Nephron progenitor cell (in vitro differentiated cells): Measurements from ENCODE around the gene PILRA.

ENCODE experiments used
- DNase-seq: peaks from one replicate; pipeline ENCODE4 v3.0.0; 2021
- H3K27ac Mint-ChIP-seq: 2 replicates; pipeline ENCODE4 v1.8.0; 2021; ENCODE audit warnings: mild to moderate bottlenecking, moderate library complexity, mixed read lengths
- H3K27me3 Mint-ChIP-seq: 2 replicates; pipeline ENCODE4 v1.8.0; 2021; ENCODE audit warnings: mild to moderate bottlenecking, low read depth, mixed read lengths; ENCODE audit not compliant: poor library complexity
- H3K36me3 Mint-ChIP-seq: 2 replicates; pipeline ENCODE4 v1.8.0; 2021; ENCODE audit warnings: low read depth, mixed read lengths
- H3K4me1 Mint-ChIP-seq: 2 replicates; pipeline ENCODE4 v1.8.0; 2021; ENCODE audit warnings: mixed read lengths
- H3K4me3 Mint-ChIP-seq: 2 replicates; pipeline ENCODE4 v1.8.0; 2021; ENCODE audit warnings: mild to moderate bottlenecking, moderate library complexity, mixed read lengths
- H3K9me3 Mint-ChIP-seq: 2 replicates; pipeline ENCODE4 v1.8.0; 2021; ENCODE audit warnings: mild to moderate bottlenecking, moderate library complexity, mixed read lengths
- CTCF ChIP-seq: fragments of 200-600 bp; sonication (generic); IDR thresholded peaks from 2 replicates; pipeline ENCODE4 v1.5.0; 2021; ENCODE audit warnings: antibody characterized with exemption

The PILRA gene

GRCh38 chr7:100367251-100367620 is 6.1 kb upstream of the PILRA start:
- TF ChIP-seq CTCF: no peak
- no peaks in the 10 kb centered on the region for H3K9me3 Mint-ChIP-seq
- H3K4me1 Mint-ChIP-seq: peaks cover 19% of the 10 kb centered on the region
- no peak for DNase-seq
- H3K4me3 Mint-ChIP-seq: no peak overlapping the region
- H3K27ac Mint-ChIP-seq: peak overlapping the region; percentile 12
- no peaks in the 10 kb centered on the region for H3K27me3 Mint-ChIP-seq
- H3K36me3 Mint-ChIP-seq: peaks cover 42% of the 10 kb centered on the region

- Mint-ChIP-seq H3K36me3 (peaks cover 34% of the 10 kb centered on the region), H3K4me3 (no peak overlapping the region)
Measured at GRCh38 chr7:100367676-100368613, 5.3 kb upstream of the PILRA start.

GRCh38 chr7:100369105-100369504 is 4.2 kb upstream of the PILRA start:
- Mint-ChIP-seq H3K36me3 (peaks cover 23% of the 10 kb centered on the region), H3K9me3 (no peaks in the 10 kb centered on the region), H3K4me3 (no peak overlapping the region), H3K4me1 (peaks cover 28% of the 10 kb centered on the region), H3K27ac (peak overlapping the region; percentile 90), H3K27me3 (no peaks in the 10 kb centered on the region)
- DNase-seq: no peak
- TF ChIP-seq CTCF: no peak

More at GRCh38 chr7:100367676-100368613, 5.3 kb upstream of the PILRA start:
- Mint-ChIP-seq H3K27ac (peak overlapping the region; percentile 90), H3K4me1 (peaks cover 24% of the 10 kb centered on the region), H3K27me3 (no peaks in the 10 kb centered on the region), H3K9me3 (no peaks in the 10 kb centered on the region)
- DNase-seq: no peak
- no peak for TF ChIP-seq CTCF

- H3K27me3 Mint-ChIP-seq: no peaks in the 10 kb centered on the region
- DNase-seq: no peak
- H3K9me3 Mint-ChIP-seq: no peaks in the 10 kb centered on the region
- peaks cover 13% of the 10 kb centered on the region for H3K36me3 Mint-ChIP-seq
- peaks cover 40% of the 10 kb centered on the region for H3K4me1 Mint-ChIP-seq
- no peak for TF ChIP-seq CTCF
- no peak overlapping the region for H3K27ac Mint-ChIP-seq
- no peak overlapping the region for H3K4me3 Mint-ChIP-seq
Measured at GRCh38 chr7:100370303-100370702, 3.0 kb upstream of the PILRA start.

GRCh38 chr7:100370746-100371145 is 2.5 kb upstream of the PILRA start:
- Mint-ChIP-seq H3K4me3 (no peak overlapping the region), H3K4me1 (peaks cover 44% of the 10 kb centered on the region), H3K36me3 (peaks cover 13% of the 10 kb centered on the region), H3K27me3 (no peaks in the 10 kb centered on the region), H3K27ac (peak overlapping the region; percentile 22), H3K9me3 (no peaks in the 10 kb centered on the region)
- no peak for TF ChIP-seq CTCF
- no peak for DNase-seq
